Activated naive CD4-positive, alpha-beta T cell treated with anti-CD3 and anti-CD28 coated beads, Interleukin-2, amount 10 ng/mL, durations not matched to agents 7 days and 5 days (primary cell): Measurements from ENCODE around the gene FCSK.

ENCODE experiments used
- CTCF ChIA-PET: fragments of 350-600 bp; sonication (Branson Sonifier 250); formaldehyde crosslinking; loops from one replicate; lab custom pipeline; 2021; ENCODE audit warnings: antibody characterized with exemption; lab: Charles Lee
- DNase-seq: peaks from one replicate; pipeline ENCODE4 v3.0.0-alpha.2; 2020
- H3K27ac Mint-ChIP-seq: one replicate; pipeline ENCODE4 v1.8.0; 2021; ENCODE audit warnings: mild to moderate bottlenecking, moderate library complexity, mixed read lengths
- H3K27me3 Mint-ChIP-seq: one replicate; pipeline ENCODE4 v1.8.0; 2021; ENCODE audit warnings: mild to moderate bottlenecking, mixed read lengths
- H3K36me3 Mint-ChIP-seq: one replicate; pipeline ENCODE4 v1.8.0; 2021; ENCODE audit warnings: mixed read lengths
- H3K4me1 Mint-ChIP-seq: one replicate; pipeline ENCODE4 v1.8.0; 2021; ENCODE audit warnings: mixed read lengths
- H3K4me3 Mint-ChIP-seq: one replicate; pipeline ENCODE4 v1.8.0; 2021; ENCODE audit warnings: mild to moderate bottlenecking, moderate library complexity, mixed read lengths
- H3K9me3 Mint-ChIP-seq: one replicate; pipeline ENCODE4 v1.8.0; 2021; ENCODE audit warnings: mixed read lengths

Gene FCSK

DNA sequence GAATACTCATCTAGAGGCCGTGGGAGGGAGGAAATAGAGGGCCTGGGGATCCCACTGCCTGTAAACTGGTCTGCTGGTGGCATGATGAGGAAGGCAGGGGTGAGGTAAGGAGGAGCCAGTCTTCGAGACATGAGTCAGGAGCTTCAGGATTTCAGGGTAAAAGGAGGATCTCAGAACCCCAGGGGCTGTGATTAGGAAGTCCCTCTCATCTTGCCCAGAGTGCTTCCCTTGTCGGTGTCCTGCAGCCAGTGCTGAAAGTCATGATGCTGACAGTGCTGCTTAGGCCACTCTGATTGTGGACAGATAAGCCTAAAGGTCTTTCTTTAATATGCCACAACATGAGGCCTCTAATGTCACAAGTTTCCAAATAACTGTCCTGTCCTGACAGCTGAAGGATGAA, 39.4 kb downstream of the FCSK start:
- no peaks in the 10 kb centered on the region for H3K27me3 Mint-ChIP-seq
- DNase-seq: no peak
- CTCF ChIA-PET: interaction anchor here (0.6 kb wide), 1 partner anchor 15 kb away, joined by 3 read pairs; no protein-coding TSS in a partner anchor
- peaks cover 54% of the 10 kb centered on the region for H3K36me3 Mint-ChIP-seq
- no peak overlapping the region for H3K4me3 Mint-ChIP-seq
- no peaks in the 10 kb centered on the region for H3K9me3 Mint-ChIP-seq
- H3K4me1 Mint-ChIP-seq: peaks cover 14% of the 10 kb centered on the region
- H3K27ac Mint-ChIP-seq: peak overlapping the region; percentile 20

DNA sequence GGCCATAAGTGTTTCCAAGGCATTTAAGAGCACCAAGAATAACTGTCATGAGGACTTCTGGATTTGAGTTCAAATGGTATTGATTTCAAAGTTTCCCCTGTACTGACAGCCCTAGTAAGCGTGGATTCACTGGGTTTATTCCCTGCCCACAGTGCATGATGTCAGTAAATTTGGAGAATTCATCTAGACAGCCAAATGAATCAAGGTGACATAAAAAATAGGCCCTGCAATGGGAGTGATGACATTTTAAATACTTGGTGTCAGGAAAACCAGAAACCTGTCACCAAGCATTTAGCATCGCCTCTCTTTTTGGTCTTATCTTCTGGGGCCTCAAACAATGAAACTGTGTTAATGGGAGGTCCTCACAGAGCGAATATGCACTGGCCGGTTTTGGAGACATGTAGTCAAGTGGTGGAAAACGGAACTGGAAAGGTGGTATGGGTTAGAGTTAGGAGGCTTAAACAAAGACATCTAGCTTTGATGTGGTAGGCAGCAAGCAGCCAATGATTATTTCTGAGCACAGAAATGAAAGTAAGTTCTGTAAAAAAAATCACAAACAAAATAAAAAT, 39.9 kb downstream of the FCSK start:
- Mint-ChIP-seq H3K9me3 (no peaks in the 10 kb centered on the region), H3K27me3 (no peaks in the 10 kb centered on the region), H3K4me3 (no peak overlapping the region), H3K36me3 (peaks cover 56% of the 10 kb centered on the region), H3K4me1 (peaks cover 14% of the 10 kb centered on the region), H3K27ac (peak overlapping the region; percentile 81)
- CTCF ChIA-PET: interaction anchor here (0.6 kb wide), 1 partner anchor 15 kb away, joined by 3 read pairs; no protein-coding TSS in a partner anchor
- no peak for DNase-seq

DNA sequence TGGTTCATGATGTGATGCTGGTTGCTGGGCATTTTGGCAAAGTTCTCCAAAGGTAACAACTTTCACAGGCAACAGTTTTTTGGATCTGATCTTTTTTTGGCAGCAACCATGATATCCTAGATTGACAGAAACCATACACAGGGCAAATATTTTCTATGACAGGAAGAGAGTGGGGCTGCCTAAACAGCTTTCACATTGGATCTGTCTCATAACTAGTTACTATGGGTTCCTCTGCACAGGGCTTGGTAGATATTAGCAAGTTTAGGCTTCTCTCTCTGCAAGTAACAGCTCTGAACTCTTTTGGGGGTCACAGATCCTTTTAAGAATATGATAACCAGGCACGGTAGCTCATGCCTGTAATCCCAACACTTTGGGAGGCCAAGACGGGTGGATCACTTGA, 40.4 kb downstream of the FCSK start:
- CTCF ChIA-PET: no interaction called here
- H3K27ac Mint-ChIP-seq: peak overlapping the region; percentile 81
- DNase-seq: no peak
- no peak overlapping the region for H3K4me3 Mint-ChIP-seq
- H3K9me3 Mint-ChIP-seq: no peaks in the 10 kb centered on the region
- H3K27me3 Mint-ChIP-seq: no peaks in the 10 kb centered on the region
- H3K36me3 Mint-ChIP-seq: peaks cover 54% of the 10 kb centered on the region
- peaks cover 14% of the 10 kb centered on the region for H3K4me1 Mint-ChIP-seq

DNA sequence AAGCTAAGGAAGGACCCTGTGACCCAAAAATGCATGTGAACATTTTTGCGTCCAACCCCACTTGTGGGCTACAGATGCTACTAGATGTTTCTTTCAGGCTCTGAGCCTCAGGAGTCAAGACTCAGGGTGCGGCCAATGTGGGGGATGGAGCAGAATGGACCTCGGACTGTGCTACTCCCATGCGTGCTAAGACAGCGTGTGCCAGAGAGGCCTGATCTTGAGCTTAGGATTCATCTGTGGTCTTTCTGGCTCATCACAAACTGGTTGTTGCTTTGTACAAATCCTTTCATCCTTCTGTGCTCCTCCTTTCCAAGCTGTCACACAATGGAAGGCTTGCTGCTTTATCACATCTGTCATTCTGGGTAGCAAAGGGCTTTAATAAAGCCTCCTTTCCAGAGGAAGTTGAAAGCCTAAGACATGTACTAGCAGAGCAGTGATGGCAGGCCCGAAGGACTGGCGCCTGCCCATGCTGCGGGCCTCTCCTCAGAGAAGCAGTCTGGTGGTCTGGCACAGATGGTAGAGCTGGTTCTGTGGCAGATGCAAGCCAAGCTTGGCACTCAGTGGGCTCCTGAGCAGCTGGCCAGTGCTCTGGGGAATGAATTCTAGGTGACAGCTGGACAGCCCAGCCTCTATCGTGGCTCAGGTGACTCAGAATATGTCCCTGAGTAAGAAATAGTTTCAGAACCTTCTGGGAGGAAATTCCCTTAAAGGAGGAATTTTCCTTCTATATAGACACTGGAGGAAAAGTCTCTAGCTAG, 41.2 kb downstream of the FCSK start:
- H3K9me3 Mint-ChIP-seq: no peaks in the 10 kb centered on the region
- no peak overlapping the region for H3K4me3 Mint-ChIP-seq
- peaks cover 51% of the 10 kb centered on the region for H3K36me3 Mint-ChIP-seq
- no peak for DNase-seq
- CTCF ChIA-PET: interaction anchor here (0.5 to 1.5 kb wide), 2 partner anchors 8 to 131 kb away, joined by 3 to 4 read pairs; no protein-coding TSS in a partner anchor
- peaks cover 14% of the 10 kb centered on the region for H3K4me1 Mint-ChIP-seq
- H3K27me3 Mint-ChIP-seq: no peaks in the 10 kb centered on the region
- no peak overlapping the region for H3K27ac Mint-ChIP-seq

DNA sequence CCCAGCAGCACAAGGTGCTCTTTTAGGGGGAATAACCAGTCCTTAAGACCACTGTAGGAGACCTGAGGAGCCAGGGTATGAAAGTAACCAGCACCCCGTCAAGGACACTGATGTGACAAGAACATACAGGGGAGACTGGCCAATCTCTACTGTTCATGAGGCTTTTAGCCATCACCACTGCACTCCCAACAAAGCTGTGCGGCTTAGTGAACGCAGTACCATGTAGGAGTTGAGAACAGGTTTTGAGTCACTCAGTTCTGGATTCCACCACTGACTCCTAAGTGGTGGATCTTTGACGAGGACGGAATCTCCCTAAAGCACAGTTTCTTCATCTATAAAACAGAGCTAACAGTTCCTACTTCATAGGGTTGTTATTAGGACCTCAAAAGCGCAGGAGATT, 42.1 kb downstream of the FCSK start:
- H3K36me3 Mint-ChIP-seq: peaks cover 56% of the 10 kb centered on the region
- peaks cover 14% of the 10 kb centered on the region for H3K4me1 Mint-ChIP-seq
- CTCF ChIA-PET: interaction anchor here (0.5 to 1.5 kb wide), 4 partner anchors 9 to 132 kb away, joined by 3 to 4 read pairs (median 3); no protein-coding TSS in a partner anchor
- H3K4me3 Mint-ChIP-seq: no peak overlapping the region
- H3K9me3 Mint-ChIP-seq: no peaks in the 10 kb centered on the region
- no peaks in the 10 kb centered on the region for H3K27me3 Mint-ChIP-seq
- H3K27ac Mint-ChIP-seq: no peak overlapping the region
- DNase-seq: no peak

DNA sequence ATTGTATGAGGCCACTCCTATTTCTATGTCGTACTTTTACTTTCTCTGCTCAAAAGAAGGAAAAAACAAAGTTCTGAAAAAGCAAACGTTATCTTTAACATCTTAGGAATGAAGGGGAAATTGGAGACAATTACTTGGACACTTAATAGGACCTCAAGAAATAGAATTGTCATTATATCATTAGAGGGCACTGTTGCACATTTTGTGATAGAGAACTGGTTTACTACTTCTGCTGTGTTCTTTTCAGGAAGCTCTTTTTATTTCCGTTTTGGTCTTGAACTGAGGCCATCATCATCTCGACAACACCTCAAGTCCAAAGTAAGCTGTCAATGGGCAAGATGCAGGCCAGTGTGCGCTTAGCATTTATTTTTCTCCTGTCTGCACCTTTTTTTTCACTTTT, 54.4 kb downstream of the FCSK start:
- DNase-seq: no peak
- no peaks in the 10 kb centered on the region for H3K27me3 Mint-ChIP-seq
- no peaks in the 10 kb centered on the region for H3K9me3 Mint-ChIP-seq
- peaks cover 12% of the 10 kb centered on the region for H3K4me1 Mint-ChIP-seq
- H3K36me3 Mint-ChIP-seq: peaks cover 44% of the 10 kb centered on the region
- H3K4me3 Mint-ChIP-seq: no peak overlapping the region
- peak overlapping the region; percentile 74 for H3K27ac Mint-ChIP-seq
- CTCF ChIA-PET: interaction anchor here (0.6 to 2.0 kb wide), 17 partner anchors 10 to 263 kb away, joined by 3 to 11 read pairs (median 4); partner anchors contain the start of gene COG4

DNA sequence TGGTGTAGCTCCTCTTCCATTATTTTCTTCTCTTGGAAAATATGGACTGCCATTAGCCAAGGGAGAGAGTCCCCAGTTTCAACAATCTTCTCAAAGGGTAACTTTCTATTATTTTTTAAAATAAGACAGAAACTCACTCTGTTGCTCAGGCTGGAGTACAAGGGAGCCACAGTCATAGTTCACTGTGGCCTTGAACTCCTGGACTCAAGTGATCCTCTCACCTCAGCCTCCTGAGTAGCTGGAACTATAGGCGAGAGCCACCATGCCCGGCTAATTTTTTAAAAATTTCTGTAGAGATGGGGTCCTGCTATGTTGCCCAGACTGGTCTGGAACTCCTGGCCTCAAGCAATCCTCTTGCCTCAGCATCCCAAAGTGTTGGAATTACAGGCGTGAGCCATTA, 55.8 kb downstream of the FCSK start:
- Mint-ChIP-seq H3K27ac (no peak overlapping the region), H3K4me3 (no peak overlapping the region), H3K4me1 (peaks cover 12% of the 10 kb centered on the region), H3K27me3 (no peaks in the 10 kb centered on the region), H3K9me3 (no peaks in the 10 kb centered on the region), H3K36me3 (peaks cover 40% of the 10 kb centered on the region)
- no peak for DNase-seq
- CTCF ChIA-PET: interaction anchor here (0.6 to 2.0 kb wide), 2 partner anchors 16 to 121 kb away, joined by 3 to 7 read pairs; no protein-coding TSS in a partner anchor

DNA sequence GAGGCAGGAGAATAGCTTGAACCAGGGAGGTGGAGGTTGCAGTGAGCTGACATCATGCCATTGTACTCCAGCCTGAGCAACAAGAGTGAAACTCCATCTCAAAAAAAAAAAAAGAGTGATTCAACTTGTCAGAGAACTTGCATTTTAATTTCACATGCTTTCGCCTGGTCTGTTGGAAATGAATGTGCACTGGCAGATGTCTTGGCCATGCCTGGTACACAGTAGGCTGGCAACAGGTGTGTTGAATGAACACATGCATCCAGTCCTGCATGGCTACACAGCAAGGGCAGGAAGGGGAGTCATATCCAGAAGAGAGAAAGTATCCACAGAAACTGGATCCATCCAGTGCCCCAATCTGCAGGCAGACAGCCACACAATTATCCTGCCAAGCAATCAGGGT, 57.4 kb downstream of the FCSK start:
- DNase-seq: no peak
- no peaks in the 10 kb centered on the region for H3K9me3 Mint-ChIP-seq
- H3K4me1 Mint-ChIP-seq: peaks cover 12% of the 10 kb centered on the region
- no peak overlapping the region for H3K27ac Mint-ChIP-seq
- peaks cover 46% of the 10 kb centered on the region for H3K36me3 Mint-ChIP-seq
- H3K4me3 Mint-ChIP-seq: no peak overlapping the region
- H3K27me3 Mint-ChIP-seq: no peaks in the 10 kb centered on the region
- CTCF ChIA-PET: no interaction called here

DNA sequence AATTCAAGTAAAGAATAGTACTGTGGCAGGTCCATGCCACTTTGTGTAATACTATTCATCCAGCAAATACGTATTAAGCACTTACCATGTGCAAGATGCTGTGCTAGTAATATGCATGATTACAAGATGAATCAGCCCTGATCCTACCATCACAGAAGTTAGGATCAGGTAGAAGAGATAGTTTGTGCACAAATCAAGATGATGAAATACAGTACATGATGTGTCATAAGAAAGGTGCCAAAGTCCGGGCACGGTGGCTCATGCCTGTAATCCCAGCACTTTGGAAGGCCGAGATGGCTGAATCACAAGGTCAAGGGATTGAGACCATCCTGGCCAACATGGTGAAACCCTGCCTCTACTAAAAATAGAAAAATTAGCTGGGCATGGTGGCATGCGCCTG, 58.1 kb downstream of the FCSK start:
- H3K27ac Mint-ChIP-seq: no peak overlapping the region

DNA sequence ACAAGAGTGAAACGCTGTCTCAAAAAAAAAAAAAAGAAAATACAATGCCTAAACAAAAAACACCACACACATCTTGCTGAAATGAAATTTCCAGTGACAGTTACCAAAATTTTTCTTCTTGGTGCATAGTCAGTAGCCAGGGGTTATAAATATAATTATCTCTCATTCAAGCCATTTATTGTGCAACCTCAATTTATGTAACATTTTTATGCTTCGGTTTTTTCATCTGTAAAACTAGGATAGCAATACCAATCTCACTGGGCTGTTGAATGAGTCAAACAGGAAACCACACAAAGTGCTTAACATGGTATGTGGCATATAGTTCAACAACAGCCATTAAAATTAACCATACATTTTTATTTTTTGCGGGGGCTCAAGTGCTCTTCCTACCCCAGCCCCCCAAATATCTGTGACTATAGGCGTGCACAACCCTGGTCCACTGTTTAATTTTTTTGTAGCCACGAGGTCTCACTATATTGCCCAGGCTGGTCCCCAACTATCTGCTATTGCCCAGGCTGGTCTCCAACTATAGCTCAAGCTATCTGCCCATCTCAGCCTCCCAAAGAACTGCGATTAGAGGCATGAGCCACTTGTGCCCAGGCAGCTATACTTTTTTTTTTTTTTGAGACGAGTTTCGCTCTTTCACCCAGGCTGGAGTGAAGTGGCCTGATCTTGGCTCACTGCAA, 66.4 kb downstream of the FCSK start:
- no peaks in the 10 kb centered on the region for H3K27me3 Mint-ChIP-seq
- no peak for DNase-seq
- CTCF ChIA-PET: no interaction called here
- peaks cover 35% of the 10 kb centered on the region for H3K4me1 Mint-ChIP-seq
- no peaks in the 10 kb centered on the region for H3K9me3 Mint-ChIP-seq
- peaks cover 53% of the 10 kb centered on the region for H3K36me3 Mint-ChIP-seq
- H3K4me3 Mint-ChIP-seq: peak overlapping the region; percentile 99
- peak overlapping the region; percentile 99 for H3K27ac Mint-ChIP-seq

More for the DNA sequence above, 58.1 kb downstream of the FCSK start:
- CTCF ChIA-PET: no interaction called here
- H3K9me3 Mint-ChIP-seq: no peaks in the 10 kb centered on the region
- peaks cover 48% of the 10 kb centered on the region for H3K36me3 Mint-ChIP-seq
- peaks cover 12% of the 10 kb centered on the region for H3K4me1 Mint-ChIP-seq
- H3K27me3 Mint-ChIP-seq: no peaks in the 10 kb centered on the region
- no peak overlapping the region for H3K4me3 Mint-ChIP-seq
- no peak for DNase-seq

DNA sequence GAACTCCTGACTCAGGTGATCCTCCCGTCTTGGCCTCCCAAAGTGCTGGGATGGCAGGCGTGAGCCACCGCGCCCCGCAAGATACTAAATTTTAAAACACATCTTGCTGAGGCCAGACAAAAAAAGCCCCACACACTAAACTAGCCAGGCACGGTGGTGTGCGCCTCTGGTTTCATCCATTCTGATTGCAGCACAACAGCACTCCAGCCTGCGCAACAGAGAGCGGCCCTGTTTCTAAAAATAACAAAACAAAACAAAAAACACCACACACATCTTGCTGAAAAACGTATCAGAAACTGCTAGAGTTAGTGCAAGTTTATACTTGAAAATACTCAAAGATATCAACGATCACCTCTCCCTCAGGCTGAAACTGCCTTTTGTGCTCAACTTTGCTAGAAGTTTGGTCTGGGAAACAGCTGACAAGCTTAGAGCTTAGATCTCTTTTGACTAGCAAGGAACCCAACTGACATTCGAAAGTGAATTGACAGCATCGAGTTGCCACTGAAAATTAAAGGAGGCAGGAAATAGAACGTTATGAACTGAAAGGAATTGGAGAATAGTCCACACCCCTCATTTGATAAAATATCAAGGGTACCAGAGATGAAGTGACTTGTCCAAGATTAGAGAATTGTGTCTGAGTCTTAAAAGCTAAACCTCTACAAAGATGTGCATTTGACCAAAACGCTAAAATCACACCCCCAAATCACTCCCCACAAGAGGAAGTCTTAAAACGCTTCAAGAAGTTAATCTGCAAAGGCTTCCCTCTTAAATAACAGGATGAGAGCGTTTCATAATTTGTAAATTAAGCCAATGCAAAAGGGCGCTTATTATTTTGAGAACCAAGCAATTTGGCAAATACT, 68.1 kb downstream of the FCSK start:
- H3K9me3 Mint-ChIP-seq: no peaks in the 10 kb centered on the region
- CTCF ChIA-PET: interaction anchor here (1.0 to 1.1 kb wide), 2 partner anchors 14 to 215 kb away, joined by 3 to 6 read pairs; no protein-coding TSS in a partner anchor
- peaks cover 50% of the 10 kb centered on the region for H3K4me1 Mint-ChIP-seq
- H3K27me3 Mint-ChIP-seq: no peaks in the 10 kb centered on the region
- H3K4me3 Mint-ChIP-seq: peak overlapping the region; percentile 99
- peak overlapping the region; percentile 99 for H3K27ac Mint-ChIP-seq
- peak; percentile 29 for DNase-seq
- H3K36me3 Mint-ChIP-seq: peaks cover 59% of the 10 kb centered on the region

DNA sequence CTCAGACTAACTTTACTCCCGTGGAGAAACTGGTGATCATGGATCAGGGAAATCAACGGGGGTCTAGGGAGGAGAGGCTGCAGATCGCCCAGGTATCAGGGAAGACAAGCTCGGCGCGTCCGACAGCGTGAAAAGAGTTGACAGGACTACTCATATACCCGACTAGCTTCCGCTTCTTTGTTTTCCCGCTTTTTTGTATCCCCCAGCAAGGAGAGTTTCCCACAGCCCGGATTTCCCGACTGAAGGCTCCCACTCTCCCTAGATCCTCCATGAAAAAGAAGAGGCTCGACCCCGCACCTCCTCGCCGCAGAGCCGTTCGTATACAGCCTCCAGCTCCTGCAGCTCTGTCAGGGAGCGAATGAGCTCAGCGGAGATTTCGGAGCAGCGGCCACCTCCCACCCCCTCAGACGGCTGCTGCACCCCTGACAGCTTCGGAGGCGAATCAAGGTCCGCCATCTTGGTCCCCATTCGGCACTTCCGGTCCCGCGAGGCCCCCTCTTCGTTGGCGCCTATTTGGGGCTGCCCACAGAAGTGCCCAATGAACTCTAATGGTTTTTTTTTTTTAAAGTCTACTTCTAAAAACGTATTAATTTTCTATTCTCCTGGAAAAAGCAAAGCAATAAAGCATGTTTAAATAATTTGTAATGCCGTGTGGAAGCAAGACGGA, 68.8 kb downstream of the FCSK start, which contains the start of gene COG4:
Gene COG4, minus strand, starts transcription at position 479 of the 667 bp plus-strand sequence. Its CDS starts 11 bp downstream, at position 468.
- H3K27ac Mint-ChIP-seq: peak within 1 kb of the TSS; percentile 99
- H3K27me3 Mint-ChIP-seq: no peaks in the 10 kb centered on the region
- H3K4me1 Mint-ChIP-seq: peaks cover 55% of the 10 kb centered on the region
- H3K36me3 Mint-ChIP-seq: peaks cover 56% of the 10 kb centered on the region
- peak; percentile 95 for DNase-seq
- no peaks in the 10 kb centered on the region for H3K9me3 Mint-ChIP-seq
- CTCF ChIA-PET: interaction anchor here (1.0 to 1.1 kb wide), 2 partner anchors 14 to 215 kb away, joined by 3 to 6 read pairs; no protein-coding TSS in a partner anchor
- peak within 1 kb of the TSS; percentile 99 for H3K4me3 Mint-ChIP-seq
